WTC11 (cell line): ENCODE data around the gene KRABD2.

Experiments
- ATF1 ChIP-seq: sonication (generic); formaldehyde crosslinking; IDR thresholded peaks from 2 replicates; pipeline ENCODE4 v1.8.1; 2023; ENCODE audit warnings: mild to moderate bottlenecking, moderate library complexity, missing genetic modification reagents
- ELF4 ChIP-seq: sonication (generic); formaldehyde crosslinking; IDR thresholded peaks from 2 replicates; pipeline ENCODE4 v1.8.1; 2022; ENCODE audit warnings: low read depth, mild to moderate bottlenecking, moderate library complexity, missing genetic modification reagents
- NR1H2 ChIP-seq: sonication (generic); formaldehyde crosslinking; IDR thresholded peaks from 2 replicates; pipeline ENCODE4 v1.9.0; 2021; ENCODE audit warnings: mild to moderate bottlenecking, moderate library complexity, missing genetic modification reagents
- NR2C2 ChIP-seq: sonication (generic); formaldehyde crosslinking; IDR thresholded peaks from 2 replicates; pipeline ENCODE4 v1.8.0; 2022; ENCODE audit warnings: mild to moderate bottlenecking, missing genetic modification reagents
- PRRX2 ChIP-seq: fragments of 250-450 bp; sonication (Bioruptor Pico); IDR thresholded peaks from 2 replicates; pipeline ENCODE4 v1.8.0; 2021; ENCODE audit warnings: mild to moderate bottlenecking
- RORB ChIP-seq: fragments of 250-450 bp; sonication (Bioruptor Pico); IDR thresholded peaks from 2 replicates; pipeline ENCODE4 v1.9.0; 2021; ENCODE audit warnings: mild to moderate bottlenecking
- SMAD4 ChIP-seq: sonication (generic); formaldehyde crosslinking; IDR thresholded peaks from 2 replicates; pipeline ENCODE4 v1.8.0; 2022; ENCODE audit warnings: mild to moderate bottlenecking, missing genetic modification reagents
- TCF7 ChIP-seq: sonication (generic); formaldehyde crosslinking; IDR thresholded peaks from 2 replicates; pipeline ENCODE4 v1.8.0; 2022; ENCODE audit warnings: mild to moderate bottlenecking, low read depth, missing genetic modification reagents, moderate library complexity
- ZNF317 ChIP-seq: sonication (generic); formaldehyde crosslinking; IDR thresholded peaks from 2 replicates; pipeline ENCODE4 v1.8.1; 2023; ENCODE audit warnings: low read depth, mild to moderate bottlenecking, moderate library complexity, missing genetic modification reagents, borderline replicate concordance
- TF ChIP-seq, protein P1 (sequence below): sonication (generic); formaldehyde crosslinking; IDR thresholded peaks from 2 replicates; pipeline ENCODE4 v1.8.1; 2023; ENCODE audit warnings: mild to moderate bottlenecking, missing genetic modification reagents, moderate library complexity
- TF ChIP-seq, protein P2 (sequence below): fragments of 250-450 bp; sonication (Bioruptor Pico); IDR thresholded peaks from 2 replicates; pipeline ENCODE4 v1.9.0; 2021; ENCODE audit warnings: moderate library complexity, mild to moderate bottlenecking, inconsistent platforms, borderline replicate concordance
- TF ChIP-seq, protein P3 (sequence below): sonication (generic); formaldehyde crosslinking; IDR thresholded peaks from 2 replicates; pipeline ENCODE4 v1.8.0; 2023; ENCODE audit warnings: mild to moderate bottlenecking, missing genetic modification reagents
- TF ChIP-seq, protein P4 (sequence below): sonication (generic); formaldehyde crosslinking; IDR thresholded peaks from 2 replicates; pipeline ENCODE4 v1.8.0; 2023; ENCODE audit warnings: missing genetic modification reagents, mild to moderate bottlenecking, borderline replicate concordance
- TF ChIP-seq, protein P5 (sequence below): fragments of 250-450 bp; sonication (Bioruptor Pico); IDR thresholded peaks from 2 replicates; pipeline ENCODE4 v1.9.0; 2021; ENCODE audit warnings: mild to moderate bottlenecking
- TF ChIP-seq, protein P6 (sequence below): sonication (generic); formaldehyde crosslinking; IDR thresholded peaks from 2 replicates; pipeline ENCODE4 v1.8.1; 2023; ENCODE audit warnings: mild to moderate bottlenecking, missing genetic modification reagents, borderline replicate concordance
- TF ChIP-seq, protein P7 (sequence below): sonication (generic); formaldehyde crosslinking; IDR thresholded peaks from 2 replicates; pipeline ENCODE4 v1.8.1; 2022; ENCODE audit warnings: mild to moderate bottlenecking, missing genetic modification reagents, moderate library complexity, borderline replicate concordance
- TF ChIP-seq, protein P8 (sequence below): sonication (generic); formaldehyde crosslinking; IDR thresholded peaks from 2 replicates; pipeline ENCODE4 v1.8.1; 2022; ENCODE audit warnings: missing genetic modification reagents, borderline replicate concordance
- TF ChIP-seq, protein P9 (sequence below): sonication (generic); formaldehyde crosslinking; IDR thresholded peaks from 2 replicates; pipeline ENCODE4 v1.8.0; 2022; ENCODE audit warnings: mild to moderate bottlenecking, missing genetic modification reagents

Gene KRABD2

DNA sequence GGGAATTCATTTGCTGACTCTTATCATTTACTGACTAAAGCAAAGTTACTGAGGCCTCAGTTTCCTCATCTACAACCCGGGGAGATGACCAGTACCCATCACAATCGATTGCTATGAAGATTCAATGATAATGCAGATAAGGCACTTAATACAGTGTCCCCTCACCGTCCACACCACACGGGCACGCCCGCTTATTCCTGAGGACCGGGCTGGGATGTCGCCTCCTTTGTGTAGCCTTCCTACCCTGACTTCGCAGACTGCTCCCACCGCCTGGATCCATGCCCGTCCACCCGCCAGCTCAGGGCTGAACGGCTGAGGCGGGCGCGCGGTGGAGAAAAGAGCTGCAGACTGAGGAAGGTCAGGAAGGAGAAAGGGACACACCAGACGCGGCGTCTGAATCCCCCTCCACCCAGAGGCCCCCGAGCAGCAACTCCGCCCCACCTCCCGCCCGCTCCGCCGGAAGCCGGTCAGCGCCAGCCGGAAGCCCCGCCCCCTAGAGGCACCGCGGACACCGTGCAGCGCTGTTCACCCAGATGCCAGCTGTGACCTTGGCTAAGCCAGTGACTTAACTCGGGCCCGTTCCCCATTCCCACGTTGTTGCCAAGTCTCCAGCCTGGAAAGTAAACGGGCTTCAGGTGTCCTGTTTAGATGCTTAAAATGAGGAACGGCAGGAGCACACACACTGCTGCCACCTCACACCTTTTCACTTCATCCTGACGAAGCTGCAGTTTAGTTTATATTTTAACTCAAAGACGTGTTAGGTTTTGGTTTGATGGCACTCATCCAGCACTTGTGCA lies at the start of gene KRABD2 (continued):
- TF ChIP-seq ZNF317 (CRISPR knock-in tag), result no peak
- TF ChIP-seq SMAD4 (CRISPR knock-in tag), result peak; percentile 47; the same call in 1 of the 2 replicates
- TF ChIP-seq, protein P1, sequence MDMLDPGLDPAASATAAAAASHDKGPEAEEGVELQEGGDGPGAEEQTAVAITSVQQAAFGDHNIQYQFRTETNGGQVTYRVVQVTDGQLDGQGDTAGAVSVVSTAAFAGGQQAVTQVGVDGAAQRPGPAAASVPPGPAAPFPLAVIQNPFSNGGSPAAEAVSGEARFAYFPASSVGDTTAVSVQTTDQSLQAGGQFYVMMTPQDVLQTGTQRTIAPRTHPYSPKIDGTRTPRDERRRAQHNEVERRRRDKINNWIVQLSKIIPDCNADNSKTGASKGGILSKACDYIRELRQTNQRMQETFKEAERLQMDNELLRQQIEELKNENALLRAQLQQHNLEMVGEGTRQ (CRISPR knock-in tag), result 0 out of 2 replicates have a peak, but pooled peaks have one; percentile 29
- no peak for TF ChIP-seq NR1H2 (CRISPR knock-in tag)
- TF ChIP-seq, protein P2, sequence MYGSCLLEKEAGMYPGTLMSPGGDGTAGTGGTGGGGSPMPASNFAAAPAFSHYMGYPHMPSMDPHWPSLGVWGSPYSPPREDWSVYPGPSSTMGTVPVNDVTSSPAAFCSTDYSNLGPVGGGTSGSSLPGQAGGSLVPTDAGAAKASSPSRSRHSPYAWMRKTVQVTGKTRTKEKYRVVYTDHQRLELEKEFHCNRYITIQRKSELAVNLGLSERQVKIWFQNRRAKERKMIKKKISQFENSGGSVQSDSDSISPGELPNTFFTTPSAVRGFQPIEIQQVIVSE (CRISPR knock-in tag), result no peak; the same call in 1 of the 2 replicates
- peak; percentile 86; the same call in 1 of the 2 replicates for TF ChIP-seq ATF1 (CRISPR knock-in tag)
- TF ChIP-seq NR2C2, result no peak; the same call in 1 of the 2 replicates
- 0 out of 2 replicates have a peak, but pooled peaks have one; percentile 71 for TF ChIP-seq TCF7 (CRISPR knock-in tag)
- TF ChIP-seq RORB (CRISPR knock-in tag), result no peak
- TF ChIP-seq, protein P3, sequence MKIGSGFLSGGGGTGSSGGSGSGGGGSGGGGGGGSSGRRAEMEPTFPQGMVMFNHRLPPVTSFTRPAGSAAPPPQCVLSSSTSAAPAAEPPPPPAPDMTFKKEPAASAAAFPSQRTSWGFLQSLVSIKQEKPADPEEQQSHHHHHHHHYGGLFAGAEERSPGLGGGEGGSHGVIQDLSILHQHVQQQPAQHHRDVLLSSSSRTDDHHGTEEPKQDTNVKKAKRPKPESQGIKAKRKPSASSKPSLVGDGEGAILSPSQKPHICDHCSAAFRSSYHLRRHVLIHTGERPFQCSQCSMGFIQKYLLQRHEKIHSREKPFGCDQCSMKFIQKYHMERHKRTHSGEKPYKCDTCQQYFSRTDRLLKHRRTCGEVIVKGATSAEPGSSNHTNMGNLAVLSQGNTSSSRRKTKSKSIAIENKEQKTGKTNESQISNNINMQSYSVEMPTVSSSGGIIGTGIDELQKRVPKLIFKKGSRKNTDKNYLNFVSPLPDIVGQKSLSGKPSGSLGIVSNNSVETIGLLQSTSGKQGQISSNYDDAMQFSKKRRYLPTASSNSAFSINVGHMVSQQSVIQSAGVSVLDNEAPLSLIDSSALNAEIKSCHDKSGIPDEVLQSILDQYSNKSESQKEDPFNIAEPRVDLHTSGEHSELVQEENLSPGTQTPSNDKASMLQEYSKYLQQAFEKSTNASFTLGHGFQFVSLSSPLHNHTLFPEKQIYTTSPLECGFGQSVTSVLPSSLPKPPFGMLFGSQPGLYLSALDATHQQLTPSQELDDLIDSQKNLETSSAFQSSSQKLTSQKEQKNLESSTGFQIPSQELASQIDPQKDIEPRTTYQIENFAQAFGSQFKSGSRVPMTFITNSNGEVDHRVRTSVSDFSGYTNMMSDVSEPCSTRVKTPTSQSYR (CRISPR knock-in tag), result 0 out of 2 replicates have a peak, but pooled peaks have one; percentile 50
- TF ChIP-seq ELF4 (CRISPR knock-in tag), result no peak
- TF ChIP-seq, protein P4, sequence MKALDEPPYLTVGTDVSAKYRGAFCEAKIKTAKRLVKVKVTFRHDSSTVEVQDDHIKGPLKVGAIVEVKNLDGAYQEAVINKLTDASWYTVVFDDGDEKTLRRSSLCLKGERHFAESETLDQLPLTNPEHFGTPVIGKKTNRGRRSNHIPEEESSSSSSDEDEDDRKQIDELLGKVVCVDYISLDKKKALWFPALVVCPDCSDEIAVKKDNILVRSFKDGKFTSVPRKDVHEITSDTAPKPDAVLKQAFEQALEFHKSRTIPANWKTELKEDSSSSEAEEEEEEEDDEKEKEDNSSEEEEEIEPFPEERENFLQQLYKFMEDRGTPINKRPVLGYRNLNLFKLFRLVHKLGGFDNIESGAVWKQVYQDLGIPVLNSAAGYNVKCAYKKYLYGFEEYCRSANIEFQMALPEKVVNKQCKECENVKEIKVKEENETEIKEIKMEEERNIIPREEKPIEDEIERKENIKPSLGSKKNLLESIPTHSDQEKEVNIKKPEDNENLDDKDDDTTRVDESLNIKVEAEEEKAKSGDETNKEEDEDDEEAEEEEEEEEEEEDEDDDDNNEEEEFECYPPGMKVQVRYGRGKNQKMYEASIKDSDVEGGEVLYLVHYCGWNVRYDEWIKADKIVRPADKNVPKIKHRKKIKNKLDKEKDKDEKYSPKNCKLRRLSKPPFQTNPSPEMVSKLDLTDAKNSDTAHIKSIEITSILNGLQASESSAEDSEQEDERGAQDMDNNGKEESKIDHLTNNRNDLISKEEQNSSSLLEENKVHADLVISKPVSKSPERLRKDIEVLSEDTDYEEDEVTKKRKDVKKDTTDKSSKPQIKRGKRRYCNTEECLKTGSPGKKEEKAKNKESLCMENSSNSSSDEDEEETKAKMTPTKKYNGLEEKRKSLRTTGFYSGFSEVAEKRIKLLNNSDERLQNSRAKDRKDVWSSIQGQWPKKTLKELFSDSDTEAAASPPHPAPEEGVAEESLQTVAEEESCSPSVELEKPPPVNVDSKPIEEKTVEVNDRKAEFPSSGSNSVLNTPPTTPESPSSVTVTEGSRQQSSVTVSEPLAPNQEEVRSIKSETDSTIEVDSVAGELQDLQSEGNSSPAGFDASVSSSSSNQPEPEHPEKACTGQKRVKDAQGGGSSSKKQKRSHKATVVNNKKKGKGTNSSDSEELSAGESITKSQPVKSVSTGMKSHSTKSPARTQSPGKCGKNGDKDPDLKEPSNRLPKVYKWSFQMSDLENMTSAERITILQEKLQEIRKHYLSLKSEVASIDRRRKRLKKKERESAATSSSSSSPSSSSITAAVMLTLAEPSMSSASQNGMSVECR, result peak; percentile 82; the same call in 1 of the 2 replicates
- TF ChIP-seq, protein P5, sequence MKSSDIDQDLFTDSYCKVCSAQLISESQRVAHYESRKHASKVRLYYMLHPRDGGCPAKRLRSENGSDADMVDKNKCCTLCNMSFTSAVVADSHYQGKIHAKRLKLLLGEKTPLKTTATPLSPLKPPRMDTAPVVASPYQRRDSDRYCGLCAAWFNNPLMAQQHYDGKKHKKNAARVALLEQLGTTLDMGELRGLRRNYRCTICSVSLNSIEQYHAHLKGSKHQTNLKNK, result peak; percentile 97
- TF ChIP-seq, protein P6, sequence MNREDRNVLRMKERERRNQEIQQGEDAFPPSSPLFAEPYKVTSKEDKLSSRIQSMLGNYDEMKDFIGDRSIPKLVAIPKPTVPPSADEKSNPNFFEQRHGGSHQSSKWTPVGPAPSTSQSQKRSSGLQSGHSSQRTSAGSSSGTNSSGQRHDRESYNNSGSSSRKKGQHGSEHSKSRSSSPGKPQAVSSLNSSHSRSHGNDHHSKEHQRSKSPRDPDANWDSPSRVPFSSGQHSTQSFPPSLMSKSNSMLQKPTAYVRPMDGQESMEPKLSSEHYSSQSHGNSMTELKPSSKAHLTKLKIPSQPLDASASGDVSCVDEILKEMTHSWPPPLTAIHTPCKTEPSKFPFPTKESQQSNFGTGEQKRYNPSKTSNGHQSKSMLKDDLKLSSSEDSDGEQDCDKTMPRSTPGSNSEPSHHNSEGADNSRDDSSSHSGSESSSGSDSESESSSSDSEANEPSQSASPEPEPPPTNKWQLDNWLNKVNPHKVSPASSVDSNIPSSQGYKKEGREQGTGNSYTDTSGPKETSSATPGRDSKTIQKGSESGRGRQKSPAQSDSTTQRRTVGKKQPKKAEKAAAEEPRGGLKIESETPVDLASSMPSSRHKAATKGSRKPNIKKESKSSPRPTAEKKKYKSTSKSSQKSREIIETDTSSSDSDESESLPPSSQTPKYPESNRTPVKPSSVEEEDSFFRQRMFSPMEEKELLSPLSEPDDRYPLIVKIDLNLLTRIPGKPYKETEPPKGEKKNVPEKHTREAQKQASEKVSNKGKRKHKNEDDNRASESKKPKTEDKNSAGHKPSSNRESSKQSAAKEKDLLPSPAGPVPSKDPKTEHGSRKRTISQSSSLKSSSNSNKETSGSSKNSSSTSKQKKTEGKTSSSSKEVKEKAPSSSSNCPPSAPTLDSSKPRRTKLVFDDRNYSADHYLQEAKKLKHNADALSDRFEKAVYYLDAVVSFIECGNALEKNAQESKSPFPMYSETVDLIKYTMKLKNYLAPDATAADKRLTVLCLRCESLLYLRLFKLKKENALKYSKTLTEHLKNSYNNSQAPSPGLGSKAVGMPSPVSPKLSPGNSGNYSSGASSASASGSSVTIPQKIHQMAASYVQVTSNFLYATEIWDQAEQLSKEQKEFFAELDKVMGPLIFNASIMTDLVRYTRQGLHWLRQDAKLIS (CRISPR knock-in tag), result peak; percentile 98
- TF ChIP-seq, protein P7, sequence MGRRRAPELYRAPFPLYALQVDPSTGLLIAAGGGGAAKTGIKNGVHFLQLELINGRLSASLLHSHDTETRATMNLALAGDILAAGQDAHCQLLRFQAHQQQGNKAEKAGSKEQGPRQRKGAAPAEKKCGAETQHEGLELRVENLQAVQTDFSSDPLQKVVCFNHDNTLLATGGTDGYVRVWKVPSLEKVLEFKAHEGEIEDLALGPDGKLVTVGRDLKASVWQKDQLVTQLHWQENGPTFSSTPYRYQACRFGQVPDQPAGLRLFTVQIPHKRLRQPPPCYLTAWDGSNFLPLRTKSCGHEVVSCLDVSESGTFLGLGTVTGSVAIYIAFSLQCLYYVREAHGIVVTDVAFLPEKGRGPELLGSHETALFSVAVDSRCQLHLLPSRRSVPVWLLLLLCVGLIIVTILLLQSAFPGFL, result no peak; the same call in 1 of the 2 replicates
- TF ChIP-seq, protein P8, sequence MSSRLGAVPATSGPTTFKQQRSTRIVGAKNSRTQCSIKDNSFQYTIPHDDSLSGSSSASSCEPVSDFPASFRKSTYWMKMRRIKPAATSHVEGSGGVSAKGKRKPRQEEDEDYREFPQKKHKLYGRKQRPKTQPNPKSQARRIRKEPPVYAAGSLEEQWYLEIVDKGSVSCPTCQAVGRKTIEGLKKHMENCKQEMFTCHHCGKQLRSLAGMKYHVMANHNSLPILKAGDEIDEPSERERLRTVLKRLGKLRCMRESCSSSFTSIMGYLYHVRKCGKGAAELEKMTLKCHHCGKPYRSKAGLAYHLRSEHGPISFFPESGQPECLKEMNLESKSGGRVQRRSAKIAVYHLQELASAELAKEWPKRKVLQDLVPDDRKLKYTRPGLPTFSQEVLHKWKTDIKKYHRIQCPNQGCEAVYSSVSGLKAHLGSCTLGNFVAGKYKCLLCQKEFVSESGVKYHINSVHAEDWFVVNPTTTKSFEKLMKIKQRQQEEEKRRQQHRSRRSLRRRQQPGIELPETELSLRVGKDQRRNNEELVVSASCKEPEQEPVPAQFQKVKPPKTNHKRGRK (CRISPR knock-in tag), result 0 out of 2 replicates have a peak, but pooled peaks have one; percentile 69
- TF ChIP-seq, protein P9, sequence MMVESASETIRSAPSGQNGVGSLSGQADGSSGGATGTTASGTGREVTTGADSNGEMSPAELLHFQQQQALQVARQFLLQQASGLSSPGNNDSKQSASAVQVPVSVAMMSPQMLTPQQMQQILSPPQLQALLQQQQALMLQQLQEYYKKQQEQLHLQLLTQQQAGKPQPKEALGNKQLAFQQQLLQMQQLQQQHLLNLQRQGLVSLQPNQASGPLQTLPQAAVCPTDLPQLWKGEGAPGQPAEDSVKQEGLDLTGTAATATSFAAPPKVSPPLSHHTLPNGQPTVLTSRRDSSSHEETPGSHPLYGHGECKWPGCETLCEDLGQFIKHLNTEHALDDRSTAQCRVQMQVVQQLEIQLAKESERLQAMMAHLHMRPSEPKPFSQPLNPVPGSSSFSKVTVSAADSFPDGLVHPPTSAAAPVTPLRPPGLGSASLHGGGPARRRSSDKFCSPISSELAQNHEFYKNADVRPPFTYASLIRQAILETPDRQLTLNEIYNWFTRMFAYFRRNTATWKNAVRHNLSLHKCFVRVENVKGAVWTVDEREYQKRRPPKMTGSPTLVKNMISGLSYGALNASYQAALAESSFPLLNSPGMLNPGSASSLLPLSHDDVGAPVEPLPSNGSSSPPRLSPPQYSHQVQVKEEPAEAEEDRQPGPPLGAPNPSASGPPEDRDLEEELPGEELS (CRISPR knock-in tag), result 0 out of 2 replicates have a peak, but pooled peaks have one; percentile 53
- peak; percentile 95 for TF ChIP-seq PRRX2 (CRISPR knock-in tag)
